ENCODE data around the gene TMEM260. TPM values are rescaled to one million over a fixed set of nuclear protein-coding genes. Genes with fewer than 3 reads are reported as not detected.
A peak's percentile ranks its signal among the peaks of the same experiment; 100 is the strongest.

The TMEM260 gene
- total and polyA plus RNA-seq, 3 experiments from 2014 or later, result 10.5 to 11.2 (median 10.8) TPM

- H3K27me3 ChIP-seq (ENCODE audit: insufficient read depth, low read length, poor library complexity, severe bottlenecking), result no peaks in the 10 kb centered on the region
- Mint-ChIP-seq H3K9me3 (no peaks in the 10 kb centered on the region), H3K27me3 (peaks cover 18 to 68% of the 10 kb centered on the region in 2 donors), H3K27ac (no peak overlapping the region), H3K4me1 (no peaks in the 10 kb centered on the region), H3K36me3 (no peaks in the 10 kb centered on the region), H3K4me3 (no peak overlapping the region)
- H3K4me3 ChIP-seq (ENCODE audit: low read length), result no peak overlapping the region
- ChIA-PET POLR2A (no interaction called here), CTCF (no interaction called here)
- no peak for DNase-seq
- no peaks in the 10 kb centered on the region for H3K9me3 ChIP-seq (ENCODE audit: low read length)
- H3K36me3 ChIP-seq (ENCODE audit: insufficient read depth, low read length), result no peaks in the 10 kb centered on the region
- no peak overlapping the region for H3K27ac ChIP-seq (ENCODE audit: low read depth, low read length)
- no peaks in the 10 kb centered on the region for H3K4me1 ChIP-seq (ENCODE audit: insufficient read depth, low read length)
Observed at GRCh38 chr14:56555921-56556570, 23.6 kb upstream of the TMEM260 start.

DNA sequence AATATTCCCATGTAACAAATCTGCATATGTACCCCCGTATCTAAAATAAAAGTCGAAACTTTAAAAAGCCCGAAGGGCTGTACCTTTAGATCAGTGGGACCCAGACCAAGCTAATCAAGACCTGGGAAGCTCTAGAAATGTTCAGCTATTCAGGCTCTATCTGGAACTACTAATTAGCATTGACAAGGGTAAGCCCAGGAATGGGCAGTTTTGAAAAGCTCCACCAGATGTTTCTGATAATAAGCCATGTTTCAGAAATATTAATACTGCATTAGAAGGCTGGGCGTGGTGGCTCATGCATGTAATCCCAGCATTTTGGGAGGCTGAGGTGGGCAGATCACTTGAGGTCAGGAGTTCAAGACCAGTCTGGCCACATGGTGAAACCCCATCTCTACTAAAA, 20.4 kb upstream of the TMEM260 start:
- CTCF ChIA-PET, result interaction anchor here (0.6 kb wide), 1 partner anchor 47 kb away, joined by 3 read pairs; no protein-coding TSS in a partner anchor
- POLR2A ChIA-PET, result no interaction called here

GRCh38 chr14:56561606-56562005, 18.0 kb upstream of the TMEM260 start:
- Histone ChIP-seq H3K4me1 (ENCODE audit: insufficient read depth, low read length) (no peaks in the 10 kb centered on the region), H3K36me3 (ENCODE audit: insufficient read depth, low read length) (no peaks in the 10 kb centered on the region), H3K4me3 (ENCODE audit: low read length) (no peak overlapping the region), H3K27me3 (ENCODE audit: insufficient read depth, low read length, poor library complexity, severe bottlenecking) (no peaks in the 10 kb centered on the region), H3K9me3 (ENCODE audit: low read length) (no peaks in the 10 kb centered on the region), H3K27ac (ENCODE audit: low read depth, low read length) (no peak overlapping the region)
- H3K36me3 Mint-ChIP-seq, result no peaks in the 10 kb centered on the region
- no peak overlapping the region for H3K4me3 Mint-ChIP-seq
- DNase-seq, result no peak
- H3K27me3 Mint-ChIP-seq, result peaks cover 18 to 51% of the 10 kb centered on the region in 2 donors
- ChIA-PET POLR2A (no interaction called here), CTCF (no interaction called here)
- H3K9me3 Mint-ChIP-seq, result peaks cover 3 to 12% (median 7%) of the 10 kb centered on the region in 5 donors
- H3K4me1 Mint-ChIP-seq, result no peaks in the 10 kb centered on the region
- no peak overlapping the region for H3K27ac Mint-ChIP-seq

More for the DNA sequence above, 20.4 kb upstream of the TMEM260 start:
- H3K27me3 Mint-ChIP-seq, result peaks cover 14 to 53% of the 10 kb centered on the region in 2 donors
- no peak for DNase-seq
- H3K4me1 Mint-ChIP-seq, result no peaks in the 10 kb centered on the region
- Histone ChIP-seq H3K4me3 (ENCODE audit: low read length) (no peak overlapping the region), H3K9me3 (ENCODE audit: low read length) (no peaks in the 10 kb centered on the region), H3K36me3 (ENCODE audit: insufficient read depth, low read length) (no peaks in the 10 kb centered on the region), H3K27ac (ENCODE audit: low read depth, low read length) (no peak overlapping the region), H3K4me1 (ENCODE audit: insufficient read depth, low read length) (no peaks in the 10 kb centered on the region), H3K27me3 (ENCODE audit: insufficient read depth, low read length, poor library complexity, severe bottlenecking) (no peaks in the 10 kb centered on the region)
- no peak overlapping the region for H3K4me3 Mint-ChIP-seq
- no peak overlapping the region for H3K27ac Mint-ChIP-seq
- H3K9me3 Mint-ChIP-seq, result peaks cover 3 to 10% (median 7%) of the 10 kb centered on the region in 5 donors
- no peaks in the 10 kb centered on the region for H3K36me3 Mint-ChIP-seq

GRCh38 chr14:56562883-56563282, 16.7 kb upstream of the TMEM260 start:
- Histone ChIP-seq H3K9me3 (ENCODE audit: low read length) (no peaks in the 10 kb centered on the region), H3K27me3 (ENCODE audit: insufficient read depth, low read length, poor library complexity, severe bottlenecking) (no peaks in the 10 kb centered on the region), H3K27ac (ENCODE audit: low read depth, low read length) (no peak overlapping the region), H3K36me3 (ENCODE audit: insufficient read depth, low read length) (no peaks in the 10 kb centered on the region), H3K4me1 (ENCODE audit: insufficient read depth, low read length) (no peaks in the 10 kb centered on the region), H3K4me3 (ENCODE audit: low read length) (no peak overlapping the region)
- POLR2A ChIA-PET, result no interaction called here
- Mint-ChIP-seq H3K4me1 (no peaks in the 10 kb centered on the region), H3K27me3 (peaks cover 15 to 53% of the 10 kb centered on the region in 2 donors), H3K4me3 (no peak overlapping the region), H3K36me3 (no peaks in the 10 kb centered on the region), H3K27ac (no peak overlapping the region), H3K9me3 (peaks cover 3 to 12% (median 7%) of the 10 kb centered on the region in 5 donors)
- CTCF ChIA-PET, result interaction anchor here (1.8 kb wide), 1 partner anchor 16 kb away, joined by 5 read pairs; no protein-coding TSS in a partner anchor
- DNase-seq, result no peak

- ChIA-PET CTCF (interaction anchor here (1.0 kb wide), 1 partner anchor 11 kb away, joined by 3 read pairs; the partner anchor contains the start of gene TMEM260), POLR2A (no interaction called here)
- Histone ChIP-seq H3K9me3 (ENCODE audit: low read length) (no peaks in the 10 kb centered on the region), H3K27me3 (ENCODE audit: insufficient read depth, low read length, poor library complexity, severe bottlenecking) (no peaks in the 10 kb centered on the region), H3K4me3 (ENCODE audit: low read length) (no peak overlapping the region), H3K27ac (ENCODE audit: low read depth, low read length) (no peak overlapping the region), H3K4me1 (ENCODE audit: insufficient read depth, low read length) (no peaks in the 10 kb centered on the region), H3K36me3 (ENCODE audit: insufficient read depth, low read length) (no peaks in the 10 kb centered on the region)
- peaks cover 0 to 2% (median 0%) of the 10 kb centered on the region in 5 donors for H3K9me3 Mint-ChIP-seq
- DNase-seq, result no peak
- H3K36me3 Mint-ChIP-seq, result no peaks in the 10 kb centered on the region
- H3K4me3 Mint-ChIP-seq, result no peak overlapping the region
- H3K4me1 Mint-ChIP-seq, result no peaks in the 10 kb centered on the region
- no peak overlapping the region for H3K27ac Mint-ChIP-seq
- peaks cover 12 to 52% of the 10 kb centered on the region in 2 donors for H3K27me3 Mint-ChIP-seq
Observed at GRCh38 chr14:56569174-56569573, 10.4 kb upstream of the TMEM260 start.

DNA sequence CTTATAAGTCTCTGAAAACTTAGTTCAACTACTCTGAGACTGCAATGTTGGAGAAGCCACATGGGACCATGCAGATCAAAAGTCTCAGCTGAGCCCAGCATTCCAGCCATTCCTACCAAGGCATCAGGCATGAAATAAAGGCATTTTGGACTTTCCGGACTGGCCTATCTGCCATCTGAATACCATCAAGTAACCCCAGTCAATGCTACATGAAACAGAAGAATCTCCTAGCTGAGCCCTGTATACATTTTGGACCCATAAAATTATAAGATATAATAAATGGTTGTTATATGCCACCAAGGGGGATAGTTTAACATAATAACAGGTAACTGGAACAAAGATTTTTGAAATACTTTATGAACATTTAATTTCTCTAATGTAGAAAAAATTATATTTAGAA, 9.3 kb upstream of the TMEM260 start:
- Histone ChIP-seq H3K36me3 (ENCODE audit: insufficient read depth, low read length) (no peaks in the 10 kb centered on the region), H3K4me3 (ENCODE audit: low read length) (no peak overlapping the region), H3K4me1 (ENCODE audit: insufficient read depth, low read length) (no peaks in the 10 kb centered on the region), H3K27me3 (ENCODE audit: insufficient read depth, low read length, poor library complexity, severe bottlenecking) (no peaks in the 10 kb centered on the region), H3K27ac (ENCODE audit: low read depth, low read length) (no peak overlapping the region), H3K9me3 (ENCODE audit: low read length) (no peaks in the 10 kb centered on the region)
- no peak overlapping the region for H3K27ac Mint-ChIP-seq
- no peaks in the 10 kb centered on the region for H3K4me1 Mint-ChIP-seq
- DNase-seq, result no peak
- no peaks in the 10 kb centered on the region for H3K36me3 Mint-ChIP-seq
- H3K9me3 Mint-ChIP-seq, result no peaks in the 10 kb centered on the region
- peaks cover 13 to 49% of the 10 kb centered on the region in 2 donors for H3K27me3 Mint-ChIP-seq
- H3K4me3 Mint-ChIP-seq, result no peak overlapping the region
- CTCF ChIA-PET, result interaction anchor here (1.6 kb wide), 1 partner anchor 10 kb away, joined by 6 read pairs; the partner anchor contains the start of gene TMEM260
- POLR2A ChIA-PET, result no interaction called here

- H3K27me3 ChIP-seq (ENCODE audit: insufficient read depth, low read length, poor library complexity, severe bottlenecking), result no peaks in the 10 kb centered on the region
- ChIA-PET POLR2A (interaction anchor here (0.5 to 1.3 kb wide), 3 partner anchors 12 to 1538 kb away, joined by 3 to 10 read pairs (median 3); partner anchors contain the start of genes AP5M1 and EXOC5), CTCF (interaction anchor here (0.8 to 2.5 kb wide), 4 partner anchors 9 to 14 kb away, joined by 3 to 24 read pairs (median 4); no protein-coding TSS in a partner anchor)
- peaks cover 34% of the 10 kb centered on the region for H3K4me1 ChIP-seq (ENCODE audit: insufficient read depth, low read length)
- Mint-ChIP-seq H3K4me3 (peak overlapping the region; percentile 88 to 98 (median 94)), H3K36me3 (peaks cover 0 to 8% (median 0%) of the 10 kb centered on the region in 3 donors), H3K27me3 (peaks cover 0 to 3% of the 10 kb centered on the region in 2 donors), H3K27ac (peak overlapping the region; percentile 86 to 97 (median 94)), H3K9me3 (no peaks in the 10 kb centered on the region), H3K4me1 (peaks cover 42 to 52% (median 47%) of the 10 kb centered on the region in 3 donors)
- H3K36me3 ChIP-seq (ENCODE audit: insufficient read depth, low read length), result no peaks in the 10 kb centered on the region
- no peaks in the 10 kb centered on the region for H3K9me3 ChIP-seq (ENCODE audit: low read length)
- peak overlapping the region; percentile 84 for H3K27ac ChIP-seq (ENCODE audit: low read depth, low read length)
- peak overlapping the region; percentile 89 for H3K4me3 ChIP-seq (ENCODE audit: low read length)
- no peak for DNase-seq
Observed at GRCh38 chr14:56580221-56580711, 668 bp downstream of the TMEM260 start.

DNA sequence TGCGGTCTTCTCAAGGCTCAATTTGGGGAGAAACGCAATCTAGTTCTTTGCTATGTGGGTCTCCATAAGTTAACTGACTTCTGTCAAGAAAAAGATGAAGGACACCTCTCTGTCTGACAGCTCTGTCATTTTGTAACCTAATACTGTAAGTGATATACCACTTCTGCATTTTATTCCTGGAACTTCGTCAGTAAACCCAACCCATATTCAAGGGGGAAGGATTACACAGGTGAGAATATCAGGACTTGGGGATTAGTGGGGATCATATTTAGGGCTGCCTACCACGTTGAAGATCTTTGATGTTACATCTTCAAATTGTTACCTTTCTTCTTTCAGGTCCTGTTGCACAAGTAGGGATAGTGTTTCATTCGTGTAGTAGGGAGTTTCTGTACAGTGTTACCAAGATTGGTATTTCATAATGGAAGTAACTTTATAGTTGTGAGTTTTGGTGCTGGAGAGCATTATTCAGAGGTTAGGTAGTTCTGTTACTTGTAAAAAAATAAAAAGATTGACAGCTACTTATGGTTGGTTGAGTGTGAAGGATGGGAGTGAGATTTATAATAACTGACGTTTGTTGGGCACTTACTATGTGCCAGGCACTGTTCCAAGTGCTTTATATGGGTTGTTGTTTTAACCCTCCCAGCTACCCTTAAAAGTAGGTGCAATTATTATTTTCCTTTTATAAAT, 1.6 kb downstream of the TMEM260 start:
- Histone ChIP-seq H3K4me1 (ENCODE audit: insufficient read depth, low read length) (peaks cover 34% of the 10 kb centered on the region), H3K27me3 (ENCODE audit: insufficient read depth, low read length, poor library complexity, severe bottlenecking) (no peaks in the 10 kb centered on the region), H3K27ac (ENCODE audit: low read depth, low read length) (no peak overlapping the region), H3K4me3 (ENCODE audit: low read length) (peak overlapping the region; percentile 89), H3K9me3 (ENCODE audit: low read length) (no peaks in the 10 kb centered on the region), H3K36me3 (ENCODE audit: insufficient read depth, low read length) (no peaks in the 10 kb centered on the region)
- peaks cover 0 to 3% of the 10 kb centered on the region in 2 donors for H3K27me3 Mint-ChIP-seq
- H3K27ac Mint-ChIP-seq, result peak overlapping the region in 6 of 8 donors; percentile 0 to 94 (median 26)
- peaks cover 42 to 59% (median 56%) of the 10 kb centered on the region in 3 donors for H3K4me1 Mint-ChIP-seq
- peak overlapping the region; percentile 21 to 98 (median 91) for H3K4me3 Mint-ChIP-seq
- no peaks in the 10 kb centered on the region for H3K9me3 Mint-ChIP-seq
- CTCF ChIA-PET, result interaction anchor here (1.6 kb wide), 1 partner anchor 11 kb away, joined by 6 read pairs; no protein-coding TSS in a partner anchor
- no peak for DNase-seq
- peaks cover 0 to 17% (median 2%) of the 10 kb centered on the region in 3 donors for H3K36me3 Mint-ChIP-seq
- POLR2A ChIA-PET, result no interaction called here

Data from CD8-positive, alpha-beta memory T cell (primary cell).